GM12892 (cell line): ENCODE measurements around the gene USP10.

Experiments used
- DNase-seq: peaks from one replicate; pipeline ENCODE4 v3.0.0; 2011; ENCODE audit not compliant: insufficient read length
- FAIRE-seq: peaks from 2 replicates; lab custom pipeline; 2011; peaks lifted over from hg19 to GRCh38; lab: Jason Lieb, UNC
- POLR2A ChIP-seq: IDR thresholded peaks from 2 replicates; pipeline ENCODE4 v1.6.1; 2011; ENCODE audit warnings: low read depth, low read length, control low read depth
- POLR2AphosphoS5 ChIP-seq: IDR thresholded peaks from 2 replicates; pipeline ENCODE4 v1.6.1; 2011; ENCODE audit warnings: low read depth, low read length, control low read depth
- TAF1 ChIP-seq: IDR thresholded peaks from 2 replicates; pipeline ENCODE4 v1.6.1; 2011; ENCODE audit warnings: low read depth, mild to moderate bottlenecking, control low read depth, low read length, borderline replicate concordance

The USP10 gene

GRCh38 chr16:84778720-84779119, 78.9 kb downstream of the USP10 start:
- FAIRE-seq (no peak), DNase-seq (no peak)
- TF ChIP-seq POLR2AphosphoS5 (no peak), TAF1 (no peak), POLR2A (no peak)

- no peak for TF ChIP-seq TAF1
- no peak for TF ChIP-seq POLR2AphosphoS5
- no peak for TF ChIP-seq POLR2A
- no peak for DNase-seq
- no peak for FAIRE-seq
Measured at GRCh38 chr16:84780063-84780462, 80.3 kb downstream of the USP10 start.

- FAIRE-seq (no peak), DNase-seq (no peak)
- TF ChIP-seq POLR2AphosphoS5 (no peak), POLR2A (no peak), TAF1 (no peak)
Measured at GRCh38 chr16:84780544-84781376, 81.0 kb downstream of the USP10 start.

- DNase-seq = no peak
- no peak for FAIRE-seq
- TF ChIP-seq POLR2A = no peak
- no peak for TF ChIP-seq TAF1
- TF ChIP-seq POLR2AphosphoS5 = no peak
Measured at GRCh38 chr16:84782846-84783245, 83.0 kb downstream of the USP10 start.

GRCh38 chr16:84785843-84786581, 86.2 kb downstream of the USP10 start:
- TF ChIP-seq POLR2AphosphoS5 (no peak), TAF1 (no peak), POLR2A (no peak)
- FAIRE-seq (no peak), DNase-seq (no peak)

GRCh38 chr16:84786605-84787262, 86.9 kb downstream of the USP10 start:
- DNase-seq = no peak
- no peak for TF ChIP-seq TAF1
- no peak for TF ChIP-seq POLR2AphosphoS5
- no peak for TF ChIP-seq POLR2A
- no peak for FAIRE-seq

GRCh38 chr16:84787263-84787622, 87.4 kb downstream of the USP10 start:
- TF ChIP-seq POLR2AphosphoS5 = no peak
- no peak for TF ChIP-seq TAF1
- no peak for TF ChIP-seq POLR2A
- DNase-seq (no peak), FAIRE-seq (no peak)

GRCh38 chr16:84788920-84789391, 89.2 kb downstream of the USP10 start:
- no peak for TF ChIP-seq POLR2AphosphoS5
- no peak for TF ChIP-seq TAF1
- no peak for TF ChIP-seq POLR2A
- no peak for DNase-seq
- no peak for FAIRE-seq

GRCh38 chr16:84789431-84789830, 89.6 kb downstream of the USP10 start:
- no peak for TF ChIP-seq POLR2AphosphoS5
- no peak for TF ChIP-seq TAF1
- TF ChIP-seq POLR2A = no peak
- FAIRE-seq = no peak
- no peak for DNase-seq

GRCh38 chr16:84790301-84790700, 90.5 kb downstream of the USP10 start:
- TF ChIP-seq POLR2AphosphoS5 (no peak), POLR2A (no peak), TAF1 (no peak)
- no peak for DNase-seq
- no peak for FAIRE-seq

GRCh38 chr16:84791088-84791487, 91.3 kb downstream of the USP10 start:
- no peak for TF ChIP-seq POLR2A
- TF ChIP-seq POLR2AphosphoS5 = no peak
- no peak for TF ChIP-seq TAF1
- FAIRE-seq (no peak), DNase-seq (no peak)
